GM18519 (cell line): ENCODE measurements around the gene COBL.

Experiments
- ATAC-seq: cut with Tn5 transposase; IDR thresholded peaks from one replicate; pipeline ENCODE4 v1.9.1; 2021; ENCODE audit warnings: mild to moderate bottlenecking, moderate library complexity; ENCODE audit not compliant: unreplicated experiment, low FRiP score

The COBL gene

DNA sequence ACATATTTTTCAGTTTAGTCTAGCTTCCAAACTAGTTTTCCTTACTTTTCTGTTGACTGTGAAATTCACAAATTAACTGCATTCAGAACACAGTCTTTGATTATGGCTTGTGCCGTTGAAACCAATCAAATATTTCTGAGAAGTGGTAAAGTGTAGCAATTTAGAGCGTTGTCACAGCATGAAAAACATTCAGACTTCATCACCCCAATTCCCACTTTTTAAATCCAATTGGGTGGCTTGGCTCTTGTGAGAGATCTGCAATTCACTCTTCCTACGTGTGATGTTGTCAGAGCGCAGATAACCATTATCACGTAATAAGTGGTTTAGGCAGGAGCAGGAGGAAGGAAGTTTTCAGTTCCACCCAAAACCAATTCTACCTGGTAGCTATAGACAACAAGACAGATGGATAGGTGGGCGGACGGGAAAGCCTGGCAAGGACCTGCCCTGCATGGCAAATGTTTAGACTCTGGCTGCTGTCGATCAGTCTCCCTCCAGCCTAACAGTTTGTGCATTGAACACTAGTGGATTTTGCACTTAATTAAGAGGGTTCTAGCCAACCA lies 8.9 kb downstream of the COBL start:
- no peak for ATAC-seq

DNA sequence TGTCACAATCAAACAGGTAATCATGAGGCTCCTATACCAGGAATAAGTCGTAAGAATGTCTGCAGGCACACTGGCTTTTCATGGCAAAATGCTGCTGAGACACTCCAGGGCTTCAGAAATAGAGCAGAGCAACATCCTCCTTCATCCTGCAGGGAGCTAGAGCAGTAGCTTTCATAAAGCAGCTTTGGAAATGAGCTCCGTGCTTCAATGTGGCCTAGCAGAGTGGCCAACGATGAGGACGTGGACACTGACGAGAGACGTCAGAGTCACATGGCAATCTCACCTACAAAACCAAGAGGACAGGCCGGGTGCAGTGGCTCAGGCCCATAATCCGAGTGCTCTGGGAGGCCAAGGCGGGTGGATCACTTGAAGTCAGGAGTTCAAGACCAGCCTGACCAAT lies 9.8 kb downstream of the COBL start:
- no peak for ATAC-seq

DNA sequence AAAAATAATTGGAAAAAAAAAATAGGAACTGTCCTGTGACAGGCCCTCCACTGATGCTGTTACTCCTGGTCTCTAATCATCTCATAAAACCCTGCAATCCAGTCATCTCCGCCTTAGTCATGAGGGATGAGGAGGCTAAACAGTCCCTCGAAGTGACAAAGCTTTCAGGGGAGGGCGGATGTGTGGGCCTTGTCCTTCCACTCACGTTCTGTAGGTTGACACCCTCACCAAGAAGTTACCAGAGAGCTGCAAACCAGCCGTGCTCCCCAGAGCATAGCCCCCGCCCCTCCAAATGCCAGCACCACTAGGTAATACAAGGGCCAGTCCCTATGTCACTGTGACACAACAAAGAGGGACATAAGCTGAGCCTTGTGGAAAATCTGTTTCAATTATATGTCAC lies 11.9 kb downstream of the COBL start:
- no peak for ATAC-seq

DNA sequence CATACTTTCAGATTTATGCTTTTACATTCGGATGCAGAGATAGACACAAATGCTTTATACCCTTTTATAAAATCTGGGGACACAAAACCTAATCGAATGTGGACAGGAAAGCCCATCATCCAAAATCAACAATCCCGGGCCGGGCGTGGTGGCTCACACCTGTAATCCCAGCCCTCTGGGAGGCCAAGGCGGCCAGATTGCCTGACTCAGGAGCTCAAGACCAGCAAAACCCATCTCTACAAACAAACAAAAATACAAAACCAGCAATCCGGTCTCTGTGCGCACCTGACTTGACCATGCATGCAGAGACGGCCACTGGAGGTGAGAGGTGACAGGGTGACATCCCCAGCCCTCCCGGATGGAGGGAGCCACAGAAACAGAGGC lies 13.5 kb downstream of the COBL start:
- ATAC-seq, result no peak

DNA sequence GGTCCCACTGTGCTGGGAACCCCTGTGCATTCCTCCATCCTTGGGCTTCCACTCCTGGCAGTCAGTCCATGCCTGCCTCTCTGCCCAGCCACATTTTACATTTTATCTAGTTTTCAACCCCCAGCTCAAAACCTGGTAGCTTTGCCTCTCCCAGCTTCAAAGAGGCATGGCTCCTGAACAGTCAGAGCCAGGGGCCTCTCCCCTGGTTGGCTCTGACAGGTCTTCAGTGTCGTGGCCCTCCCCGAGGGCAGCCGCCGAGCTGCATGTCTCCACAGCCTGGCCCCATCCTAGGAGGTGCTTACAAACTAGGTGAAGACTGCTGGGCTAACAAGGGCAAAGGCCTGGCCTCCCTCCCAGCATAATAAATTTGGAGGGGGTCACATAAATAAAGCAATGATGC lies 14.8 kb downstream of the COBL start:
- ATAC-seq, result no peak

DNA sequence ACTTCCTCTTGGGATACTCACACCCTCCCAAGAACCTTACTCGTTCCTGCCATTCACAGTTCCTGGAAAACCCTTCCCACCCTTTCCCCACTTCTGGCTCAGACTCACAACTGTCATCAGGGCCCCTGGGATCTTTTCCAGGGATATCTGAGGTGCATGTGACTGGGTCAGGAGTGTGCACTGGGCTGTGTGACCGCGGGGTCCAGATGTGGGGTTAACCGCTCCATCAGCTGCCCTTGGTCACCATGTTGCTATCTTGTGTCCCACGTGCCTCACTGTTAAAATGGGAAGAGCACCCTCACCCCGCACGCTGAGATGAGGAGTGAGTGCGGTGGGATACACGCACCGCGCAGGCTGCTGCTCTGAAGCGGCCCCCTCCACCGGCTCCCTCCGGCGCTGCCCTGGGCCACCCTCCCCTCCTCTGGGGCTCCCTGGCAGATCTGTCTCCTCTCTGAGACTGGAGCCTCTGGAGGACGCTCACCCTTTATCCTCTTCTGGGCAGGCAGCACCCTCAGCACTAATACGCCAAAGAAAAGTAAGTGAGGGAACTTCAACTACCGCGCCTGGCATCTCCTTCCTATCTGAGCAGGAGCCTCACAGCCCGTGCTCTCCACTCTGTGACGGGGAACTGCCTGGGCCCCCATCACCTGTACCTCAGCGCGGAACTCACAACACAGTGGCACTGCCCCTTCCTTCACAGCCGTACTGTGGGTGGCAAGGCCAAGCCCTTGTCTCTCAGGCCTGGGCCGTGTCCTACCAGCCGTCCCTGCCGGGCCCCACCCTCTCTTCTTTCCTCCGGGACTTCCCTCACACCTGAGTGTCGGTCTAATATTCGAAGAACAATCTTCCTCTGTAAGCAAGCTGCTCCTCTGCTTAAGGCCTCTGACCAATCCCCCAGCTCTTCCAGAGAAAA lies 15.6 kb downstream of the COBL start:
- no peak for ATAC-seq

DNA sequence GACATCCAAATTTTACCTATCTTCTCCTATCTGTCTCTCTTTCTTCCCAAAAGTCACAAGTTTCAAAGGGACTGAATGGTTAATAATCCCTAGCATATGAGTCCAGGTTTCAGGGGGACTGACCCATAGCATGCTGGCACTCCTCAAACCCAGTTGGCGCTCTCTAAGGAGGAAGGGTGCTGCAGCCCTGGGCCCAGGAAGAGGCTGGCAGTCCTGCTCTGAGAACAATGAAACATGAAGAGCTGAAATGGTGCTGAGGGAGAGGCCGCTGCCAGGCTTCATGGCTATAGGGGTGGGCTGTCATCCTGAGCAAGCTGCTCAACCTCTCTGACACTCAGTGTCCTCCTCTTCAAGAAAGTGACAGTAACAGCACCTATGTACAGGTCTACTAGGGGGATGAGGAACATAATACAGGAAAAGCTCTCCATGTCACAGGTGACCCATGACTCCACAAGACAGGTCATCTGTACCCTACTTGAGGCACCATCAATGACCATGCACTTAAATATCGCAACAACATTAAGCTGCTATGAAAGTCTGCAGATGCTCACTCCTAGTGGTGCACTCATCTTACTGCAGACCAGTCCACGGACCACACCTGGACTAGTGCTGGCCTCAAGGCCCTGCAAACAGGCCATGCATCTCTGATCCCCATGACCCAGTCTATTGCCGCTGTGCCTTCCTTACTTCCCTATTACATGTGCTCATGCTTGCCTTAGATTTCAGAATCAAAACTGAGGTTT lies 17.0 kb downstream of the COBL start:
- ATAC-seq, result no peak

DNA sequence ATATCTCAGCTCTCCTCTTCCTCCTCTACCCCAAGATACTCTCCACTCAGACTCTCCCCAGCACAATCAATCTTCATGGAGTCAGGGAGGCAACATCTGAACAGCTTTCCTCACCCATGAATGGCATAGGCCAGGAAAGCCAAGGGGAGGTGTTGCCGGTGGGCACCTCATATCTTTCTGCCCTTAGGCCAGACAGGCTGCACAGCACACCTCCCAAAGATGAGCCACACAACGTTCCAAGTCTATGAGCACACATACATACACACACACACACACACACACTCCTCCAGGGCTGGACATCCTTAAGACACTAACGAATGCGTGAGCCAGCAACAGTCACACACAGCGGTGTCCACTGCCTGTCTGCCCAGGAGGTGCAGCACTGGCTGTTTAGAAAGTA lies 17.7 kb downstream of the COBL start:
- no peak for ATAC-seq

DNA sequence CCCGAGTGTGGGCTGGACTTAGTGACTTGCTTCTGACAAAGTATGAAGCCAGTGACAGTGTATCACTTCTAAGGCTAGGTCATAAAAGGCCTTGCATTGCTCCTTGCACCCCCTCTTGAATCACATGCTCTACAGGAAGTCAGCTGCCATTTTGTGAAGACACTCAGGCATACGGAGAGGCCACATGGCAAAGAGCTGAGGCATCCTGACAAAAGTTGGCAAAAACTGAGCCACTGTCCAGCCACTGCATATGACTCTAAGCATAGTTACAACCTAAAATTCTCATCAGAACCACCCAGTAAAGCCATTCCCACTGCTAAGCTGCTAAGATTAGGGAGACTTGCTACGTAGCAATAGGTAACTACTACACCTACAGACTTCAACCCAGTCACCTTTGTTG lies 18.6 kb downstream of the COBL start:
- ATAC-seq, result no peak

DNA sequence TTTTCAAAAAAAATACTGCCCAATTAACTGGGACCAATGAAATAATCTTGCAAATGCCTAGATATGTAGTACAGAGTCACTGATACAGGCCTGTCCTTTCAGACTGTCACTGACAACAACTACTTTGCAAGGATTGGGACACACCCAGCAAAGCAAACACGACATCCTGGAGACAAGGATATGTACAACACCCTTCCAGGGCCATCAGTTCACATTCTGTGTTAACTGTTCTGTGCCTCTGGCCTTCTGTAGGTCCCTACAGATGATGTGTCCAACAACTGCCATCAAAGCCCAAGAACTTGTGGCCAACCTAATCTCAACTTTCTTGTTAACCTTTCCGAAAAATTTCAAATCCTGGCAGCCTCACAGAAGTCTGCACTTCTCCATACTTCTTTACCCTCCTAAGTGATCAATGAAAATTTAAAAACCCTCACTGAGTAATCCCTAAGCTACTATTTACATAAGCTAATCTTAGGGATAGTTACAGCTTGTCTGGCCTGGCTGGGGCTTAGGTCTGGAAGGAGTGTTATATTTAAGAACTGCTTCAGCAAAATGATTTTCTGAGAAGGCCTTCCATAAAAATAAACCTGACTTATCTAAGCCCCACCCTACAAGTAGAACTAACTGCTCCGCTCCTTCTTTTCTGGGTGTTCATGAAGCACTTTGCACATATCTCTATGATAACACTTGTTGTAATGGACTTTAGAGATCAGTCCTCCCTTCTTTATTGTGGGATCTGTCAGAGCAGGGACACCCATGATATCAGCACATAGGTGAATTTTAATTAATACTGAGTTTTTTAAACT lies 21.0 kb downstream of the COBL start:
- ATAC-seq, result no peak

DNA sequence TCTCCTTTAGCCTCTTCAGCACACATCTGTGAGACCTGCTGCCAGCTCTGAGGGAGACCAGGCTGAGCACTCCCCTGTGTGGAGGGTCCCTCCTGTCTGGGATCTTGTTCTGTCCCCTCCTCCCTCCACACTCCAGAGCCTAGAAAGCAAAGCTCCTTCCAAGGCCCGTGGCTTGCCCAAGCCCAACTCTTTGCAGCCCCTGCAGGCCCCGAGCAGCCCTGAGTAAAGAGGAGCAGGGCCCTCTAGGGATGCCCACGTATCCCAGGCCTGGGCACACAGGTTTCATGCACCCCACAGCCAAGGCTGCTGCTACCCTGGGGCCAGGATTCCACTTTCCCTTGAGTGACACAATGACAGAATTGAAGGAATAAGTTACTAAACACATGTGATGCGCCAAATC lies 24.0 kb downstream of the COBL start:
- no peak for ATAC-seq

DNA sequence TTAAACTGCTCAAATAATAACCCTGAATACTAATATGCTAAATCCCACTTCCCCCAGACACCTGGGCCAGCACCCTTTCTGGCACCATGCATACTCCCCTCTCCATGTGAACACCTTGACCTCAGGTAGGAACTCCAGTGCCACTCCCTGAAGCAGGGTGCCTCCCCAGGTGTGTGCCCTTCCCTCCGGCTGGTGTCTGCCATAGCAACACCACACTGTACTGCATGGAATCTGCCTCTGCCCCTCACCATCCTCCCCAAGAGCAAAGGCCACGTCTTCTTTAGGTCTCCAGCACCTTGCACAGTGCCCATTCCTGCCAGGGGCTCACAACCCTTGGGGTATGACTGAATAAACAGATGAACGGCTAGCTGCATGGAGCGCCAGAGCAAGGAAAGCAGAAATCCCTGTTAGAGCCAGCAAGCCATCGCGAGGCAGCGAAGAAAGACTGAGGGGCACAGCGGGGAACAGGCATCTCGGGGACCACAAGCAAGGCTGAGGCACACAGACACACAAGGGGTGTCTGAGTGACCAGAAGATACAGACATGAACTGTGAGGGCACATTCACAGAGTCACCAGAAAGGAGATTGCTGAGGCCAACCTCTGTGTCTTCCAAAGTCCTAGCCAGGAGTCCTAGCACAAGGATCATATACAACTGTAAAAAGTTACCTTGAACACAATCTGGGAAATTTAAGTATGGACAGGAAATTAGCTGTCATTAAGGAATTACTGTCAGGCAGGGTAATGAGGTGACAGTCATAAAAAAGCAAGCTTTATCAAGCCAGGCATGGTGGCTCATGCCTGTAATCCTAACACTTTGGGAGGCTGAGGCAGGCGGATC lies 25.7 kb downstream of the COBL start:
- ATAC-seq, result no peak

DNA sequence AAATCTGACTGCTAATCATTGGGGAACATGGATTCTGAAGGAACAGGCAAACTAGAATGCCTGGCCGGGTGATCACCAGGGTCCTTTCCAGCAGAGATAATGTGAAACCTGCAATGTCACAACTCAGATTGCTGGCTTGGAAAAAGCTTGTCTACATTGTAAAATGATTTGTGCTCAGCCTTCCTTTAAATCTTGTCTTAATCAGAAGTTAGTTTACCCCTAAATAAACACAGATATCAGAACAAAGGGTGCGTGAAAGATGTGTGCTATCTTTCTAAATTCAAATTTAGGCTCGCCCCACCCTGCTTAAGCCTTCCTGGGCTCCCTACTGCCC lies 26.3 kb downstream of the COBL start:
- no peak for ATAC-seq

DNA sequence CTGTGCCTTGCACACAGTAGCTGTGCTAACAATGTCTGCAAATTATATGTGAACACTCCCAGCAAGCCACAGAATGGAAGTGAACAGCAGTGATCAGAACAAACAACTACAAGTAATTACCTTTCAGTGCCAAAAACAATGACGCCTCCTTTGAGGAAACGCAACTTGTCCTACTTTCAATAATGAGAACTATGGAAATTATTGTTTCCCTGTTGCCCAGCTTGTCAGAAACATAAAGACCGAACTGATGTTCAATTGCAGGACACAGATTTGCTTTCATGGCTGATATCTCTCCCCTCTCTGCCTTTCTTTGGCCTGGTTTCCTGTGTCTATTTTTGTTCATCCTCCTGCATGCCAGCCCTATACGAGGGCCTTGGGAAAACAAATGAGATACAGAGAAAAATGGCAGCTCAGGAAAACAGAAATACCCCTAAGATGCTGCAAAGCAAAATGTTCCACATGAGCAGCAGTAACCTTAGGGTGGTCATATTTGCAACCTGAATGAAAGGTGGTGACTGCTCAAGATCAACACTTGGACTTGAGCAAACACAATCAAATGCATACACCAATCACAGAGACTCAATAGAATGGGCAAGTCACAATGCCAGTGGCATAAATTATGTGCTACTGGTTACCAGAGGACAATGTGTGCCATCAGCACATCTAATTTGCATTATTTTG lies 26.8 kb downstream of the COBL start:
- ATAC-seq, result no peak

DNA sequence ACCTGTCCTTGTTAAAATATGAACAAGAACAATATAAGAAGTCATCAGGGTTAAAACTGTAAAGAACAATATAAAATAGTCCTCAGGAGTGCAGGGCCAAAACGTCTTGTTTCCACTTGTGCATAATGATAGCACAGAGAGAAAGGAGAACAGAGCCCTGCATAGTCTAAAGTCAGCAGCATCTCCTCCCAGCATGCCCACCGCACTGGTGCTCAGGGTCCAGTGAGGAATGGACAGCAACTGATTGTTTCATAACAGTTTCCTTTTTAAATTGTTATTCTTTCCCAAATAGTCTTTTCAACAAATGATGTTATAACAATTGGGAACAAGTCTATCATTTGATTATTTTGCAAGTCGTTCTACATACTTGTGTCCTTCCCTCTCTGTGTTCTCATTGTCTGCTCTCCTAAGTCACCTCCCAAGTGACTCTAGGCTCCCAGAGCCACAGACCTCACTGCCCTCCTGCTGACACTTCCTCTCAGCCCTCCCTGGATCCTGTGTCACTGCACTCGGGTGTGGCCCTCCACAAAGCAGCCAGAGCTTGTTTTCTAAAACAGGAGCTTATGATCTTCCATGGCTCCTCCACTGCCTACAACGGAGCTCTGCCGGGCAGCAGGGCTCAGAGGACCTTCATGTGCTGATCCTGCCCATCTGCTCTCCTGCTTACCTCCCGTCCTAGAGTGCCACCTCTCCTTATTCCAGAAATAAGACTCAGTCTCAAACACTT lies 27.6 kb downstream of the COBL start:
- ATAC-seq, result no peak

DNA sequence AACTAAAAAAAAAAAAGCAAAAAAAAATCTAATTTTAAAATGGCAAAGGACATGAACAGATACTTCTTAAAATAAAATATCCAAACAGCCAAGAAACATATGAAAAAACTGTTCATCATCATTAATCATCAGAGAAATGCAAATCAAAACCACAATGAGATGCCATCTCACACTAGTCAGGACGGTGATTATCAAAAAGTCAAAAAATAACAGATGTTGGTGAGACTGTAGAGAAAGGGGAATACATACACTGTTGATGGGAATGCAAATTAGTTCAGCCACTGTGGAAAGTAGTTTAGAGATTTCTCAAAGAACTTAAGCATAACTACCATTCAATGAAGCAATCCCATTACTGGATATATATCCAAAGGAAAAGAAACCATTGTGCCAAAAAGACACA lies 30.2 kb downstream of the COBL start:
- ATAC-seq, result no peak

DNA sequence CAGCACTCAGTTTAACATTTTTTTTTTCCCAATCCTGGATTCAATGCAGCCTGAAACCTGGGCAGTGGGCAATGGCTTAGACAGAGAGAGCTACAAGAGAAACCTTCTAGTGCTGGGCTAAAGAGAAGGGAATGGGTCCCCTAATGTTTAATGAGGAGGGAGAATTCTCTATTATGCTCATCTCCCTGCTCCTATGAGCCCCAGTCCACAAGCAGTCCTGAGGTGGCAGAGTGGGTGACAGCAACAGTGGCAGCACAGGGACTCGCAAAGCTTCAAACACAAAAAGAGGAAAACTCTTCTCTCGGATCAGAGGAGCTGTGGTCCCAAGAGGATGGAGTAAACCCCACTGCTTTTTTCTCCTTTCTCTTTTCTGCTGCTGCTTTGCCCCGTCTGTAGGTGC lies 36.5 kb downstream of the COBL start:
- no peak for ATAC-seq

DNA sequence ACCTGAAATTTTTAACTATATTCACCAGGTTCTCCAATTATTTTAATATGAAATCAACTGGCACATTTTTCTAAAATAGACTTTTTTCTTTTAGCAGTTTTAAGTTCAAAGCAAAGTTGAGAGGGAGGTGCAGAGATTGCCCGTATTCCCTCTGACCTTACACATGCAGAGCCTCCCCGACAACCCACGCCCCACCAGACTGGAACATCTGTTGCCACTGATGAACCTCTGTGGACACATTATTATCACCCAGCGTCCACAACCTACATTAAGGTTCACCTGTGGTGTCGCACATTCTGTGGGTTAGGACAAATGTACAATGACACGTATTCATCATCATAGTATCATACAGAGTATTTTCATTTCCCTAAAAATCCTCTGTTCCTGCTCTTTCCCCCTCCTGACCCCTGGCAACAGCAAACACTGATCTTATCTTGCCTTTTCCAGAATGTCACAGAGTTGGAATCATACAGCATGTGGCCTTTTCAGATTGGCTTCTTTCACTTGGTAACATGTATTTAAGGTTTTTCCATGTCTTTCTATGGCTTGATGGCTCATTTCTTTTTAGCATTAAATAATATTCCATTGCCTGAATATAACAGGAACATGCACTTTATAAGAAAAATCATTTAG lies 37.1 kb downstream of the COBL start:
- ATAC-seq, result no peak
